ENCODE results near the gene GPR15. TPM values are rescaled to one million over a fixed set of nuclear protein-coding genes. Genes with fewer than 3 reads are reported as not detected.

GPR15 gene
- total RNA-seq, 1 experiment from 2014 or later, result not detected

DNA sequence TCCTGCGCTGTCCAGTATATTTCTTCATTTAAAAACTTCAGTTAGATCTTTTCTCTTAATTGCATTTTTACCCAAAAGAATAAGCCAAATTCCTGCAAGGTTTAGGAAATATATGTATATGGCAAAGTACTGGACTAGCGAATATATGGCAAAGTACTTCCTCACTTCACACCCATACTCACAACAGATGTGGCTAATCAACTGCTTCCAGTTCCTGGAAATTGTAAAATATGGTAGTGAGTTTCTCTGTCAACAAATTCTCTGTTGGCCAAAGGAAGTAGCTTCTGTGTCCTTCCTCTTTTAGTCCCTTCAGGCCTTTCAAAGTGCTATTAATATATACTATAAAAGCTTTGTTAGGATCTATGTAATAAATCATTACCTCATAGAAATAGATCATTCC is 22.0 kb downstream of the GPR15 start:
- CTCF ChIA-PET, result no interaction called here
- TF ChIP-seq, protein P1, sequence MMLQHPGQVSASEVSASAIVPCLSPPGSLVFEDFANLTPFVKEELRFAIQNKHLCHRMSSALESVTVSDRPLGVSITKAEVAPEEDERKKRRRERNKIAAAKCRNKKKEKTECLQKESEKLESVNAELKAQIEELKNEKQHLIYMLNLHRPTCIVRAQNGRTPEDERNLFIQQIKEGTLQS (CRISPR knock-in tag; conservative IDR thresholded peaks at IDR 0.05), result no peak
- TF ChIP-seq GRHL2 (CRISPR knock-in tag; IDR thresholded peaks at IDR 0.05; ENCODE audit: insufficient replicate concordance, severe bottlenecking), result no peak
- TF ChIP-seq ZNF263 (CRISPR knock-in tag; IDR thresholded peaks at IDR 0.05; ENCODE audit: low read depth), result no peak
- TF ChIP-seq, protein P2, sequence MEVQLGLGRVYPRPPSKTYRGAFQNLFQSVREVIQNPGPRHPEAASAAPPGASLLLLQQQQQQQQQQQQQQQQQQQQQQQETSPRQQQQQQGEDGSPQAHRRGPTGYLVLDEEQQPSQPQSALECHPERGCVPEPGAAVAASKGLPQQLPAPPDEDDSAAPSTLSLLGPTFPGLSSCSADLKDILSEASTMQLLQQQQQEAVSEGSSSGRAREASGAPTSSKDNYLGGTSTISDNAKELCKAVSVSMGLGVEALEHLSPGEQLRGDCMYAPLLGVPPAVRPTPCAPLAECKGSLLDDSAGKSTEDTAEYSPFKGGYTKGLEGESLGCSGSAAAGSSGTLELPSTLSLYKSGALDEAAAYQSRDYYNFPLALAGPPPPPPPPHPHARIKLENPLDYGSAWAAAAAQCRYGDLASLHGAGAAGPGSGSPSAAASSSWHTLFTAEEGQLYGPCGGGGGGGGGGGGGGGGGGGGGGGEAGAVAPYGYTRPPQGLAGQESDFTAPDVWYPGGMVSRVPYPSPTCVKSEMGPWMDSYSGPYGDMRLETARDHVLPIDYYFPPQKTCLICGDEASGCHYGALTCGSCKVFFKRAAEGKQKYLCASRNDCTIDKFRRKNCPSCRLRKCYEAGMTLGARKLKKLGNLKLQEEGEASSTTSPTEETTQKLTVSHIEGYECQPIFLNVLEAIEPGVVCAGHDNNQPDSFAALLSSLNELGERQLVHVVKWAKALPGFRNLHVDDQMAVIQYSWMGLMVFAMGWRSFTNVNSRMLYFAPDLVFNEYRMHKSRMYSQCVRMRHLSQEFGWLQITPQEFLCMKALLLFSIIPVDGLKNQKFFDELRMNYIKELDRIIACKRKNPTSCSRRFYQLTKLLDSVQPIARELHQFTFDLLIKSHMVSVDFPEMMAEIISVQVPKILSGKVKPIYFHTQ (CRISPR knock-in tag; IDR thresholded peaks at IDR 0.05), result no peak
- no peak for TF ChIP-seq MAX (CRISPR knock-in tag; IDR thresholded peaks at IDR 0.05)
- no peak for TF ChIP-seq NFYB (CRISPR knock-in tag; conservative IDR thresholded peaks at IDR 0.05; ENCODE audit: low read depth)
- TF ChIP-seq ESRRA (CRISPR knock-in tag; IDR thresholded peaks at IDR 0.05; ENCODE audit: borderline replicate concordance), result no peak
- TF ChIP-seq GABPB1 (CRISPR knock-in tag; IDR thresholded peaks at IDR 0.05), result no peak
- TF ChIP-seq MYBL2 (CRISPR knock-in tag; IDR thresholded peaks at IDR 0.05), result no peak
- Mint-ChIP-seq H3K27ac (no peak overlapping the region), H3K36me3 (no peaks in the 10 kb centered on the region), H3K27me3 (ENCODE audit: low read depth) (no peaks in the 10 kb centered on the region), H3K4me3 (no peak overlapping the region), H3K9me3 (no peaks in the 10 kb centered on the region), H3K4me1 (peaks cover 5% of the 10 kb centered on the region; the same call in 1 of the 2 replicates)
- POLR2A ChIA-PET, result no interaction called here
- no peak for ATAC-seq
- no peak for DNase-seq (ENCODE audit: low spot score)

DNA sequence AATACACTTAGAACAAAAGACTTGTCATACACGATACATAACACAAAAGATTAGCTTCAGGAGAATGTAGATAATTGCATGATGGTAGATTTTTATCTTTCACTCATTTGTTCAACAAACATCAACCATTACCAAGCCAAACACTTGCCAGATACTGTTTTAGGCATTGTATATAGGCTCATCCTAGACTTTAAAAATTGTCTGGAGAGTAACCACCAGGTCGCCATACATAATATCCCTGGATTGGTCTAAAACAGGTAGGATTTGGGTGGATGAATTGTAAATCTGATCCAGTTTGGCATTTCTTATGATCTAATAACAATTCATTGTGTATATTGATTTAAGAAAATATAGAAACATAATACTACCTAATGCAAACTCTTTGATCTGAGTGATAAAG is 22.8 kb downstream of the GPR15 start:
- Mint-ChIP-seq H3K4me1 (peaks cover 2% of the 10 kb centered on the region; the same call in 1 of the 2 replicates), H3K27ac (no peak overlapping the region), H3K9me3 (no peaks in the 10 kb centered on the region; the same call in 1 of the 2 replicates), H3K4me3 (no peak overlapping the region), H3K27me3 (ENCODE audit: low read depth) (no peaks in the 10 kb centered on the region), H3K36me3 (no peaks in the 10 kb centered on the region)
- TF ChIP-seq, protein P3, sequence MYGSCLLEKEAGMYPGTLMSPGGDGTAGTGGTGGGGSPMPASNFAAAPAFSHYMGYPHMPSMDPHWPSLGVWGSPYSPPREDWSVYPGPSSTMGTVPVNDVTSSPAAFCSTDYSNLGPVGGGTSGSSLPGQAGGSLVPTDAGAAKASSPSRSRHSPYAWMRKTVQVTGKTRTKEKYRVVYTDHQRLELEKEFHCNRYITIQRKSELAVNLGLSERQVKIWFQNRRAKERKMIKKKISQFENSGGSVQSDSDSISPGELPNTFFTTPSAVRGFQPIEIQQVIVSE (CRISPR knock-in tag; IDR thresholded peaks at IDR 0.05; ENCODE audit: borderline replicate concordance), result no peak
- TF ChIP-seq ESRRA (CRISPR knock-in tag; IDR thresholded peaks at IDR 0.05; ENCODE audit: borderline replicate concordance) (no peak), ZBTB43 (CRISPR knock-in tag; IDR thresholded peaks at IDR 0.05) (no peak), ZNF416 (CRISPR knock-in tag; IDR thresholded peaks at IDR 0.05) (no peak), ZMAT4 (CRISPR knock-in tag; IDR thresholded peaks at IDR 0.05) (no peak), GRHL2 (CRISPR knock-in tag; IDR thresholded peaks at IDR 0.05; ENCODE audit: insufficient replicate concordance, severe bottlenecking) (no peak)
- TF ChIP-seq, protein P4, sequence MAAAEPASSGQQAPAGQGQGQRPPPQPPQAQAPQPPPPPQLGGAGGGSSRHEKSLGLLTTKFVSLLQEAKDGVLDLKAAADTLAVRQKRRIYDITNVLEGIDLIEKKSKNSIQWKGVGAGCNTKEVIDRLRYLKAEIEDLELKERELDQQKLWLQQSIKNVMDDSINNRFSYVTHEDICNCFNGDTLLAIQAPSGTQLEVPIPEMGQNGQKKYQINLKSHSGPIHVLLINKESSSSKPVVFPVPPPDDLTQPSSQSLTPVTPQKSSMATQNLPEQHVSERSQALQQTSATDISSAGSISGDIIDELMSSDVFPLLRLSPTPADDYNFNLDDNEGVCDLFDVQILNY (CRISPR knock-in tag; IDR thresholded peaks at IDR 0.05), result no peak
- ATAC-seq (no peak), DNase-seq (ENCODE audit: low spot score) (no peak)
- ChIA-PET POLR2A (no interaction called here), CTCF (no interaction called here)

GRCh38 chr3:98555025-98555379 is 23.2 kb downstream of the GPR15 start:
- Mint-ChIP-seq H3K27me3 (ENCODE audit: low read depth) (no peaks in the 10 kb centered on the region), H3K4me1 (no peaks in the 10 kb centered on the region), H3K36me3 (no peaks in the 10 kb centered on the region), H3K4me3 (no peak overlapping the region), H3K27ac (no peak overlapping the region), H3K9me3 (no peaks in the 10 kb centered on the region; the same call in 1 of the 2 replicates)
- ChIA-PET POLR2A (no interaction called here), CTCF (no interaction called here)
- DNase-seq (ENCODE audit: low spot score), result no peak
- no peak for ATAC-seq
- TF ChIP-seq, protein P5, sequence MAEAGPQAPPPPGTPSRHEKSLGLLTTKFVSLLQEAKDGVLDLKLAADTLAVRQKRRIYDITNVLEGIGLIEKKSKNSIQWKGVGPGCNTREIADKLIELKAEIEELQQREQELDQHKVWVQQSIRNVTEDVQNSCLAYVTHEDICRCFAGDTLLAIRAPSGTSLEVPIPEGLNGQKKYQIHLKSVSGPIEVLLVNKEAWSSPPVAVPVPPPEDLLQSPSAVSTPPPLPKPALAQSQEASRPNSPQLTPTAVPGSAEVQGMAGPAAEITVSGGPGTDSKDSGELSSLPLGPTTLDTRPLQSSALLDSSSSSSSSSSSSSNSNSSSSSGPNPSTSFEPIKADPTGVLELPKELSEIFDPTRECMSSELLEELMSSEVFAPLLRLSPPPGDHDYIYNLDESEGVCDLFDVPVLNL (CRISPR knock-in tag; IDR thresholded peaks at IDR 0.05; ENCODE audit: borderline replicate concordance, low read depth), result no peak
- TF ChIP-seq SP1 (CRISPR knock-in tag; conservative IDR thresholded peaks at IDR 0.05) (no peak), ATF1 (CRISPR knock-in tag; IDR thresholded peaks at IDR 0.05) (no peak)
- TF ChIP-seq, protein P6, sequence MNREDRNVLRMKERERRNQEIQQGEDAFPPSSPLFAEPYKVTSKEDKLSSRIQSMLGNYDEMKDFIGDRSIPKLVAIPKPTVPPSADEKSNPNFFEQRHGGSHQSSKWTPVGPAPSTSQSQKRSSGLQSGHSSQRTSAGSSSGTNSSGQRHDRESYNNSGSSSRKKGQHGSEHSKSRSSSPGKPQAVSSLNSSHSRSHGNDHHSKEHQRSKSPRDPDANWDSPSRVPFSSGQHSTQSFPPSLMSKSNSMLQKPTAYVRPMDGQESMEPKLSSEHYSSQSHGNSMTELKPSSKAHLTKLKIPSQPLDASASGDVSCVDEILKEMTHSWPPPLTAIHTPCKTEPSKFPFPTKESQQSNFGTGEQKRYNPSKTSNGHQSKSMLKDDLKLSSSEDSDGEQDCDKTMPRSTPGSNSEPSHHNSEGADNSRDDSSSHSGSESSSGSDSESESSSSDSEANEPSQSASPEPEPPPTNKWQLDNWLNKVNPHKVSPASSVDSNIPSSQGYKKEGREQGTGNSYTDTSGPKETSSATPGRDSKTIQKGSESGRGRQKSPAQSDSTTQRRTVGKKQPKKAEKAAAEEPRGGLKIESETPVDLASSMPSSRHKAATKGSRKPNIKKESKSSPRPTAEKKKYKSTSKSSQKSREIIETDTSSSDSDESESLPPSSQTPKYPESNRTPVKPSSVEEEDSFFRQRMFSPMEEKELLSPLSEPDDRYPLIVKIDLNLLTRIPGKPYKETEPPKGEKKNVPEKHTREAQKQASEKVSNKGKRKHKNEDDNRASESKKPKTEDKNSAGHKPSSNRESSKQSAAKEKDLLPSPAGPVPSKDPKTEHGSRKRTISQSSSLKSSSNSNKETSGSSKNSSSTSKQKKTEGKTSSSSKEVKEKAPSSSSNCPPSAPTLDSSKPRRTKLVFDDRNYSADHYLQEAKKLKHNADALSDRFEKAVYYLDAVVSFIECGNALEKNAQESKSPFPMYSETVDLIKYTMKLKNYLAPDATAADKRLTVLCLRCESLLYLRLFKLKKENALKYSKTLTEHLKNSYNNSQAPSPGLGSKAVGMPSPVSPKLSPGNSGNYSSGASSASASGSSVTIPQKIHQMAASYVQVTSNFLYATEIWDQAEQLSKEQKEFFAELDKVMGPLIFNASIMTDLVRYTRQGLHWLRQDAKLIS (CRISPR knock-in tag; IDR thresholded peaks at IDR 0.05; ENCODE audit: borderline replicate concordance), result no peak

All from WTC11 (cell line).